Activated CD8-positive, alpha-beta memory T cell treated with anti-CD3 and anti-CD28 coated beads, Interleukin-2, amount 50 U/mL, for 24 hours (primary cell): ENCODE measurements around the gene ZDHHC16.
"Not testable (repeated sequence)": the region's sequence is repeated elsewhere in the genome, so short reads cannot be mapped to it uniquely, and the experiment has no call there.

ENCODE experiments used
- DNase-seq: peaks from one replicate; pipeline ENCODE4 v3.0.0-alpha.2; 2020; ENCODE audit errors: extremely low read depth

The ZDHHC16 gene

GRCh38 chr10:97434557-97434956 lies 11.4 kb upstream of the ZDHHC16 start:
- no peak for DNase-seq

GRCh38 chr10:97435211-97435610 lies 10.8 kb upstream of the ZDHHC16 start:
- no peak for DNase-seq

- no peak for DNase-seq
Measured at GRCh38 chr10:97442277-97442676, 3.7 kb upstream of the ZDHHC16 start.

GRCh38 chr10:97444212-97444611 lies 1.8 kb upstream of the ZDHHC16 start:
- DNase-seq, result no peak

- no peak for DNase-seq
Measured at GRCh38 chr10:97445357-97445721, 636 bp upstream of the ZDHHC16 start.

- no peak for DNase-seq
Measured at GRCh38 chr10:97450828-97451227, 4.9 kb downstream of the ZDHHC16 start.

- DNase-seq, result no peak
Measured at GRCh38 chr10:97451605-97452004, 5.6 kb downstream of the ZDHHC16 start.

- no peak for DNase-seq
Measured at GRCh38 chr10:97452352-97452751, 6.4 kb downstream of the ZDHHC16 start.

GRCh38 chr10:97454330-97455036 lies 8.5 kb downstream of the ZDHHC16 start:
- no peak for DNase-seq

- no peak for DNase-seq
Measured at GRCh38 chr10:97456034-97456685, 10.2 kb downstream of the ZDHHC16 start.

- no peak for DNase-seq
Measured at GRCh38 chr10:97456686-97457065, 10.7 kb downstream of the ZDHHC16 start.

GRCh38 chr10:97459111-97459510 lies 13.1 kb downstream of the ZDHHC16 start:
- DNase-seq, result no peak

GRCh38 chr10:97459933-97460332 lies 14.0 kb downstream of the ZDHHC16 start:
- DNase-seq, result no peak

- no peak for DNase-seq
Measured at GRCh38 chr10:97462309-97462708, 16.3 kb downstream of the ZDHHC16 start.

- DNase-seq, result no peak
Measured at GRCh38 chr10:97463363-97464132, 17.6 kb downstream of the ZDHHC16 start.

- DNase-seq, result no peak
Measured at GRCh38 chr10:97464226-97464625, 18.3 kb downstream of the ZDHHC16 start.

GRCh38 chr10:97465982-97466381 lies 20.0 kb downstream of the ZDHHC16 start:
- no peak for DNase-seq

GRCh38 chr10:97466755-97467154 lies 20.8 kb downstream of the ZDHHC16 start:
- no peak for DNase-seq

GRCh38 chr10:97468162-97468561 lies 22.2 kb downstream of the ZDHHC16 start:
- no peak for DNase-seq

GRCh38 chr10:97468781-97469180 lies 22.8 kb downstream of the ZDHHC16 start:
- not testable (repeated sequence) for DNase-seq

- no peak for DNase-seq
Measured at GRCh38 chr10:97474918-97475317, 28.9 kb downstream of the ZDHHC16 start.

- DNase-seq, result no peak
Measured at GRCh38 chr10:97475936-97476594, 30.1 kb downstream of the ZDHHC16 start.
